ENCODE measurements around the gene ZC3H7A.

Gene ZC3H7A

GRCh38 chr16:11768849-11769248, 28.2 kb downstream of the ZC3H7A start:
- no peak overlapping the region for H3K9ac ChIP-seq (ENCODE audit: low read depth, low read length, poor library complexity, severe bottlenecking)
- no peaks in the 10 kb centered on the region for H3K27me3 ChIP-seq (ENCODE audit: insufficient read depth, low read length, poor library complexity, severe bottlenecking)
- TF ChIP-seq CTCF (conservative IDR thresholded peaks at IDR 0.05; ENCODE audit: low read length) (no peak), EZH2phosphoT487 (IDR thresholded peaks at IDR 0.05; ENCODE audit: borderline replicate concordance) (no peak)
- no peaks in the 10 kb centered on the region for H3F3A ChIP-seq (ENCODE audit: low read depth)
- no peak overlapping the region for H3K4me3 ChIP-seq (ENCODE audit: low read length, poor library complexity, severe bottlenecking)
- peaks cover 60% of the 10 kb centered on the region; the same call in 1 of the 2 replicates for H3K36me3 ChIP-seq (ENCODE audit: insufficient read depth, low read length)
- no peaks in the 10 kb centered on the region for H3K9me3 ChIP-seq (ENCODE audit: insufficient read depth, low read depth, low read length)
- H3K4me2 ChIP-seq (ENCODE audit: low read depth, low read length, poor library complexity, severe bottlenecking): no peak overlapping the region
- no peak overlapping the region for H2AFZ ChIP-seq (ENCODE audit: low read length)
- no peaks in the 10 kb centered on the region for H3K4me1 ChIP-seq (ENCODE audit: insufficient read depth, low read length, poor library complexity, severe bottlenecking)
- H3K79me2 ChIP-seq (ENCODE audit: insufficient read depth, low read length): no peaks in the 10 kb centered on the region
- no peaks in the 10 kb centered on the region for H4K20me1 ChIP-seq (ENCODE audit: insufficient read depth, low read length, poor library complexity, severe bottlenecking)
- H3K9me2 ChIP-seq (replicated peaks; ENCODE audit: low read depth, low read length): no peaks in the 10 kb centered on the region

- Histone ChIP-seq H3F3A (ENCODE audit: low read depth) (no peaks in the 10 kb centered on the region), H3K4me1 (ENCODE audit: insufficient read depth, low read length, poor library complexity, severe bottlenecking) (no peaks in the 10 kb centered on the region), H3K79me2 (ENCODE audit: insufficient read depth, low read length) (no peaks in the 10 kb centered on the region), H3K9me3 (ENCODE audit: insufficient read depth, low read depth, low read length) (no peaks in the 10 kb centered on the region), H4K20me1 (ENCODE audit: insufficient read depth, low read length, poor library complexity, severe bottlenecking) (no peaks in the 10 kb centered on the region), H3K4me3 (ENCODE audit: low read length, poor library complexity, severe bottlenecking) (no peak overlapping the region), H3K36me3 (ENCODE audit: insufficient read depth, low read length) (peaks cover 66% of the 10 kb centered on the region; the same call in 1 of the 2 replicates), H3K9ac (ENCODE audit: low read depth, low read length, poor library complexity, severe bottlenecking) (no peak overlapping the region), H3K4me2 (ENCODE audit: low read depth, low read length, poor library complexity, severe bottlenecking) (no peak overlapping the region), H3K27me3 (ENCODE audit: insufficient read depth, low read length, poor library complexity, severe bottlenecking) (no peaks in the 10 kb centered on the region), H3K9me2 (replicated peaks; ENCODE audit: low read depth, low read length) (no peaks in the 10 kb centered on the region), H2AFZ (ENCODE audit: low read length) (no peak overlapping the region)
- no peak for TF ChIP-seq EZH2phosphoT487 (IDR thresholded peaks at IDR 0.05; ENCODE audit: borderline replicate concordance)
- TF ChIP-seq CTCF (conservative IDR thresholded peaks at IDR 0.05; ENCODE audit: low read length): no peak
Observed at GRCh38 chr16:11762431-11762830, 34.6 kb downstream of the ZC3H7A start.

- H3F3A ChIP-seq (ENCODE audit: low read depth): no peaks in the 10 kb centered on the region
- peaks cover 61% of the 10 kb centered on the region; the same call in 1 of the 2 replicates for H3K36me3 ChIP-seq (ENCODE audit: insufficient read depth, low read length)
- no peaks in the 10 kb centered on the region for H3K27me3 ChIP-seq (ENCODE audit: insufficient read depth, low read length, poor library complexity, severe bottlenecking)
Observed at GRCh38 chr16:11759997-11760396, 37.1 kb downstream of the ZC3H7A start.

More at GRCh38 chr16:11759997-11760396, 37.1 kb downstream of the ZC3H7A start:
- no peaks in the 10 kb centered on the region for H4K20me1 ChIP-seq (ENCODE audit: insufficient read depth, low read length, poor library complexity, severe bottlenecking)
- TF ChIP-seq EZH2phosphoT487 (IDR thresholded peaks at IDR 0.05; ENCODE audit: borderline replicate concordance) (no peak), CTCF (conservative IDR thresholded peaks at IDR 0.05; ENCODE audit: low read length) (no peak)
- H3K9ac ChIP-seq (ENCODE audit: low read depth, low read length, poor library complexity, severe bottlenecking): no peak overlapping the region
- no peaks in the 10 kb centered on the region for H3K79me2 ChIP-seq (ENCODE audit: insufficient read depth, low read length)
- H3K9me2 ChIP-seq (replicated peaks; ENCODE audit: low read depth, low read length): no peaks in the 10 kb centered on the region
- H3K4me1 ChIP-seq (ENCODE audit: insufficient read depth, low read length, poor library complexity, severe bottlenecking): no peaks in the 10 kb centered on the region
- no peak overlapping the region for H2AFZ ChIP-seq (ENCODE audit: low read length)
- H3K9me3 ChIP-seq (ENCODE audit: insufficient read depth, low read depth, low read length): no peaks in the 10 kb centered on the region
- H3K4me3 ChIP-seq (ENCODE audit: low read length, poor library complexity, severe bottlenecking): no peak overlapping the region
- no peak overlapping the region for H3K4me2 ChIP-seq (ENCODE audit: low read depth, low read length, poor library complexity, severe bottlenecking)

All from Loucy (cell line).